Tibial artery (tissue), 4 donors: ENCODE results near the gene KMT5B.

Source experiments
- DNase-seq, 2 donors: peaks; one replicate each; pipeline ENCODE4 v3.0.0-alpha.2; 2019
- H3K27ac ChIP-seq, 2 donors: fragments of 200-600 bp; sonication (generic) in 1 of 2; 1 replicate in 1 of 2; 2 replicates in 1 of 2; pipeline ENCODE4 v1.5.1; 2018 to 2019; ENCODE audit warnings: mild to moderate bottlenecking in 1 of 2
- H3K27me3 ChIP-seq, 2 donors: fragments of 200-600 bp; sonication (generic) in 1 of 2; one replicate each; pipeline versions ENCODE4 v1.5.1 to v1.6.0; 2016 to 2019
- H3K36me3 ChIP-seq, 3 donors: fragments of 200-600 bp; sonication (generic) in 2 of 3; one replicate each; pipeline ENCODE4 v1.5.1; 2016 to 2019; ENCODE audit warnings: mild to moderate bottlenecking in 2 of 3
- H3K4me1 ChIP-seq, 4 donors: fragments of 200-600 bp; sonication (generic) in 2 of 4; 1 replicate in 3 of 4; 2 replicates in 1 of 4; pipeline ENCODE4 v1.5.1; 2016 to 2019
- H3K4me3 ChIP-seq, 2 donors: fragments of 200-600 bp; sonication (generic) in 1 of 2; 1 replicate in 1 of 2; 2 replicates in 1 of 2; pipeline ENCODE4 v1.5.1; 2018 to 2019; ENCODE audit warnings: mild to moderate bottlenecking in 2 of 2
- H3K9me3 ChIP-seq, 3 donors: fragments of 200-600 bp; sonication (generic) in 1 of 3; one replicate each; pipeline ENCODE4 v1.5.1; 2016 to 2019
- intact Hi-C: fragments of 100-400 bp; cut with DNase I; formaldehyde crosslinking; loops from one replicate; pipeline ENCODE4 v1.15.0; 2023; ENCODE audit warnings: low total_unique reads
- TF ChIP-seq, protein P1 (sequence below), 2 experiments: fragments of 200-600 bp in 1 of 2; fragments of 450-650 bp in 1 of 2; IDR thresholded peaks; one replicate each; pipeline ENCODE4 v1.5.1; 2017 to 2019; ENCODE audit warnings: antibody characterized with exemption in 2 of 2, mild to moderate bottlenecking in 1 of 2, moderate library complexity in 1 of 2

The KMT5B gene

DNA sequence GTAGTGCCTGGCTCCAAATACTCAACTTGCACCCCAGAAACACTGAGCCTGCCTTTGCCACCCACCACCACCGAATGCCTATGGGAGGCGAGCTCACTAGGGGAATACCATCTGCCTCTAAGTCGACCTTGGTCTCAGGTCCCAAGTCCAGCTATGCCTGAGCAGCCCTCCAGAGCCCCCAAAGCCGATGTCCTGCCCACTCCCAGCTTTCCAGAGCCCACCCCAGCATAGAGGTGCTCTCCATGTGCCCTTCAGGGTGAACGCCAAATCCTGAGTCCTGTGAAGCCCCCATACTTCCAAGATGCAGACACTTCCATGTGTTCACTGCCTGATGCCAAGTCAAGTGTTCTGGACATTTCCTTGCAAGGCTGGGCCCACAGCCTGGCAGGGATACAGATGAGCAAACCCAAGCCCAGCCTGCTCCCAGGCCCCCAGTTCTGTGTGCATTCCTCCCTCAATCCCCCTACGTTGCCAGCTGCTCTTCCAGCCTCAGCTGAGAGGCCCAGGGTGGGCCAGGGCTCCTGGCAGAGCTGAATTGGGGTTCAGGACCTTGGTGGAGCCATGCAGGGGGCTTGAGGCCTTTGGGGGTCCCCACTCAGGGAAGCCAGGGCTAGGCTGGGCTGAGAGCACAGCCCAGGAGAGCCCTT, 2.6 kb upstream of the KMT5B start:
- Histone ChIP-seq H3K4me1 (peaks cover 0 to 30% (median 21%) of the 10 kb centered on the region in 4 donors), H3K9me3 (no peaks in the 10 kb centered on the region), H3K36me3 (no peaks in the 10 kb centered on the region), H3K27ac (no peak overlapping the region), H3K4me3 (no peak overlapping the region), H3K27me3 (no peaks in the 10 kb centered on the region)
- TF ChIP-seq, protein P1, sequence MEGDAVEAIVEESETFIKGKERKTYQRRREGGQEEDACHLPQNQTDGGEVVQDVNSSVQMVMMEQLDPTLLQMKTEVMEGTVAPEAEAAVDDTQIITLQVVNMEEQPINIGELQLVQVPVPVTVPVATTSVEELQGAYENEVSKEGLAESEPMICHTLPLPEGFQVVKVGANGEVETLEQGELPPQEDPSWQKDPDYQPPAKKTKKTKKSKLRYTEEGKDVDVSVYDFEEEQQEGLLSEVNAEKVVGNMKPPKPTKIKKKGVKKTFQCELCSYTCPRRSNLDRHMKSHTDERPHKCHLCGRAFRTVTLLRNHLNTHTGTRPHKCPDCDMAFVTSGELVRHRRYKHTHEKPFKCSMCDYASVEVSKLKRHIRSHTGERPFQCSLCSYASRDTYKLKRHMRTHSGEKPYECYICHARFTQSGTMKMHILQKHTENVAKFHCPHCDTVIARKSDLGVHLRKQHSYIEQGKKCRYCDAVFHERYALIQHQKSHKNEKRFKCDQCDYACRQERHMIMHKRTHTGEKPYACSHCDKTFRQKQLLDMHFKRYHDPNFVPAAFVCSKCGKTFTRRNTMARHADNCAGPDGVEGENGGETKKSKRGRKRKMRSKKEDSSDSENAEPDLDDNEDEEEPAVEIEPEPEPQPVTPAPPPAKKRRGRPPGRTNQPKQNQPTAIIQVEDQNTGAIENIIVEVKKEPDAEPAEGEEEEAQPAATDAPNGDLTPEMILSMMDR (IDR thresholded peaks at IDR 0.05): no peak
- DNase-seq: no peak
- intact Hi-C loops: loop anchor here (10.0 kb wide), 1 partner anchor 79 kb away; no protein-coding TSS in a partner anchor

- Histone ChIP-seq H3K4me1 (peaks cover 0 to 36% (median 24%) of the 10 kb centered on the region in 4 donors), H3K4me3 (no peak overlapping the region), H3K9me3 (no peaks in the 10 kb centered on the region), H3K27me3 (no peaks in the 10 kb centered on the region), H3K36me3 (no peaks in the 10 kb centered on the region), H3K27ac (no peak overlapping the region)
- TF ChIP-seq, protein P1 (IDR thresholded peaks at IDR 0.05): no peak
- DNase-seq: no peak
- intact Hi-C loops: loop anchor here (10.0 kb wide), 1 partner anchor 80 kb away; no protein-coding TSS in a partner anchor
These were observed 2.0 kb upstream of the KMT5B start for GRCh38 chr11:68215087-68215445.

DNA sequence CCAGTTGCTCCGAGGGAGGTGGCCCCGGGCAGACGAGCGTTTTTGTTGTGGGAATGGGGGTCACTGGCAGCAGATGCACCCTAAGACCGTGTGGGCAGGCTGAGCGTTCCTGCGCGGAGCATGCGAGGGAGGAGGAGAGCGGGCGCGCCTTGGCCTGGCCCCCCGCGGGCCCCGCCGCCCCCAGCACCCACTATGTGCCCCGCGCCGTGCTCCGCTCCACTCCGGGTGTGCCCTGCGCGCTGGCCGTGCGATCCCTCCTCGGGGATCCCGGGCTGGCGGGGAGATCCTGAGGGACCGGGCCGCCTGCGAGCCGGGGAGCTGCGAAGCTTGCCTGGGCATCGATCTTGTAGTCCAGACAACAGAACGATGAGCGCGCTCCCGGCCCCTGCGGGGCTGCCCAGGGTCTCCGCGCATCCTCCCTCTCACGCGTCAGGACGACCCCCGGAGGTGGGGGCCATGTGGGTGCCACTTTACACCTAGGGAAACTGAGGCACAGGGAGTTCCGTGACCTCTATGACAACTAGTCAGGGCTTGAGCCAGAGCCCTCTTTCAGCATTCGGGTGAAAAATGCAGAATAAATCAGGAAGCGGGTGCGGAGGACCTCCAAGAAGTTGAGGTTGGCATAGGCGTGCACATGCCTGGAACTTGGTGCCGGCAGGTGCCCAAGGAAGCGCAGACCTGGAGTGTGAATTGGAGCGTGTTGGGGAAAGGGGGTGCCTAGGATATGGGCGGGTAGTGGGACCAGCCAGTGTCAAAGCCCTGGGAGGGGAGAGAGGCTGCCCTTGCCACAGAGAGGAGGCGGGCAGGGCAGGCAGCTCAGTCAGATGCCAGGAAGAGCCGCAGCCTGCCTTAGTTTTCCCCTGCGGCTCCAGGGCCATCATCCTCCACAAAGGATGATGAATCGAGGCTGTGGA, 1.3 kb upstream of the KMT5B start:
- DNase-seq: peak; percentile 26 to 74
- H3K36me3 ChIP-seq: no peaks in the 10 kb centered on the region
- peak overlapping the region; percentile 67 to 95 for H3K4me3 ChIP-seq
- intact Hi-C loops: loop anchor here (5.0 to 10.0 kb wide), 3 partner anchors 80 to 207 kb away; no protein-coding TSS in a partner anchor
- no peaks in the 10 kb centered on the region for H3K9me3 ChIP-seq
- TF ChIP-seq, protein P1 (IDR thresholded peaks at IDR 0.05): no peak
- peaks cover 0 to 42% (median 27%) of the 10 kb centered on the region in 4 donors for H3K4me1 ChIP-seq
- no peaks in the 10 kb centered on the region for H3K27me3 ChIP-seq
- H3K27ac ChIP-seq: peak overlapping the region; percentile 97 to 98

GRCh38 chr11:68213555-68214172, 568 bp upstream of the KMT5B start:
- Histone ChIP-seq H3K4me3 (peak overlapping the region; percentile 67 to 95), H3K27ac (peak overlapping the region; percentile 97 to 98), H3K36me3 (no peaks in the 10 kb centered on the region), H3K27me3 (no peaks in the 10 kb centered on the region), H3K9me3 (no peaks in the 10 kb centered on the region), H3K4me1 (peaks cover 0 to 50% (median 32%) of the 10 kb centered on the region in 4 donors)
- TF ChIP-seq, protein P1 (IDR thresholded peaks at IDR 0.05): peak; percentile 8 to 16
- peak; percentile 79 to 93 for DNase-seq
- intact Hi-C loops: loop anchor here (5.0 to 10.0 kb wide), 3 partner anchors 81 to 206 kb away; no protein-coding TSS in a partner anchor

GRCh38 chr11:68212421-68213134, 518 bp downstream of the KMT5B start:
- H3K27me3 ChIP-seq: no peaks in the 10 kb centered on the region
- DNase-seq: peak; percentile 64 to 86
- peak overlapping the region; percentile 97 to 98 for H3K27ac ChIP-seq
- no peaks in the 10 kb centered on the region for H3K9me3 ChIP-seq
- H3K4me1 ChIP-seq: peaks cover 0 to 53% (median 35%) of the 10 kb centered on the region in 4 donors
- H3K36me3 ChIP-seq: no peaks in the 10 kb centered on the region
- intact Hi-C loops: loop anchor here (5.0 to 10.0 kb wide), 3 partner anchors 82 to 205 kb away; no protein-coding TSS in a partner anchor
- TF ChIP-seq, protein P1 (IDR thresholded peaks at IDR 0.05): peak; percentile 20 to 41
- H3K4me3 ChIP-seq: peak overlapping the region; percentile 67 to 95
